GM12878 (cell line): ENCODE results near the gene ALCAM. TPM values are rescaled to one million over a fixed set of nuclear protein-coding genes. Genes with fewer than 3 reads are reported as not detected.
A peak's percentile ranks its signal among the peaks of the same experiment; 100 is the strongest.

ENCODE experiments used
- ATAC-seq: fragments of 200-7000 bp; cut with Tn5 transposase; 3 replicates; pipeline ENCODE4 v1.9.1; 2020; ENCODE audit warnings: mild to moderate bottlenecking, moderate library complexity
- BruUV-seq: library from RNA; stranded (reverse); fragments of 400-500 nt; replicated peaks from 2 replicates; lab custom pipeline; 2021; lab: Mats Ljungman, UMichigan
- CTCF ChIA-PET: fragments of 300-600 bp; sonication (Branson Sonifier 250); formaldehyde crosslinking; extraction: SDS; loops from one replicate; lab custom pipeline; 2021; ENCODE audit warnings: inconsistent platforms; lab: Yijun Ruan, JAX
- POLR2A ChIA-PET: fragments of 350-600 bp; formaldehyde crosslinking; extraction: SDS; loops from one replicate; lab custom pipeline; 2021; ENCODE audit warnings: inconsistent platforms; lab: Charles Lee
- RAD21 ChIA-PET: fragments of 300-600 bp; sonication (Branson Sonifier 250); formaldehyde crosslinking; loops from one replicate; lab custom pipeline; 2023; ENCODE audit warnings: antibody characterized with exemption; ENCODE audit not compliant: unreplicated experiment; lab: Charles Lee
- SMC1A ChIA-PET: fragments of 300-600 bp; sonication (Branson Sonifier 250); formaldehyde crosslinking; loops from one replicate; lab custom pipeline; 2023; ENCODE audit not compliant: unreplicated experiment, uncharacterized antibody; lab: Charles Lee
- DNase-seq: peaks from one replicate; pipeline ENCODE4 v3.0.0-alpha.2; 2011; ENCODE audit warnings: low read depth, low spot score
- FAIRE-seq: peaks from 3 replicates; lab custom pipeline; 2011; peaks lifted over from hg19 to GRCh38; lab: Jason Lieb, UNC
- H2AFZ ChIP-seq: 2 replicates; pipeline ENCODE4 v1.6.0; 2011; ENCODE audit warnings: low read depth, low read length, control low read depth; ENCODE audit not compliant: control insufficient read depth
- H3K27ac ChIP-seq: 2 replicates; pipeline ENCODE4 v1.5.1; 2011; ENCODE audit warnings: control low read depth; ENCODE audit not compliant: control insufficient read depth, insufficient read depth
- H3K27me3 ChIP-seq, 2 experiments: replicated peaks in 1 of 2; 2 replicates each; pipeline versions ENCODE4 v1.6.0 to v1.6.1; 2011; ENCODE audit warnings: low read length in 1 of 2; ENCODE audit not compliant: control insufficient read depth in 2 of 2, insufficient read depth in 2 of 2
- H3K36me3 ChIP-seq, 2 experiments: 2 replicates each; pipeline ENCODE4 v1.5.1; 2011; ENCODE audit warnings: low read length in 1 of 2; ENCODE audit not compliant: control insufficient read depth in 2 of 2, insufficient read depth in 2 of 2
- H3K4me1 ChIP-seq: 2 replicates; pipeline ENCODE4 v1.6.1; 2011; ENCODE audit warnings: mild to moderate bottlenecking, low read length, moderate library complexity, mixed read lengths; ENCODE audit not compliant: control insufficient read depth, insufficient read depth
- H3K4me2 ChIP-seq: 2 replicates; pipeline ENCODE4 v1.6.0; 2011; ENCODE audit warnings: control low read depth; ENCODE audit not compliant: control insufficient read depth, insufficient read depth
- H3K4me3 ChIP-seq: fragments of 200-600 bp; sonication (generic); 2 replicates; pipeline ENCODE4 v1.5.1; 2016
- H3K79me2 ChIP-seq: 2 replicates; pipeline ENCODE4 v1.6.0; 2011; ENCODE audit warnings: low read length; ENCODE audit not compliant: control insufficient read depth, insufficient read depth
- H3K9ac ChIP-seq: 2 replicates; pipeline ENCODE4 v1.8.0; 2011; ENCODE audit warnings: low read length, control low read depth, mixed read lengths; ENCODE audit not compliant: control insufficient read depth, insufficient read depth
- H3K9me3 ChIP-seq: replicated peaks from 3 replicates; pipeline ENCODE4 v1.5.1; 2011; ENCODE audit warnings: mild to moderate bottlenecking, low read length; ENCODE audit not compliant: control insufficient read depth, insufficient read depth
- H4K20me1 ChIP-seq: 2 replicates; pipeline ENCODE4 v1.6.0; 2011; ENCODE audit not compliant: control insufficient read depth, insufficient read depth
- ASH2L ChIP-seq: fragments of 300-600, 200-600 bp; sonication (generic); IDR thresholded peaks from 2 replicates; pipeline ENCODE4 v1.6.1; 2017; ENCODE audit warnings: low read depth, mild to moderate bottlenecking, borderline replicate concordance
- E2F8 ChIP-seq: fragments of 450-650 bp; IDR thresholded peaks from 2 replicates; pipeline ENCODE4 v1.6.1; 2018; ENCODE audit warnings: mild to moderate bottlenecking, low read depth, moderate library complexity; ENCODE audit not compliant: partially characterized antibody
- ETV6 ChIP-seq, 2 experiments: fragments of 450-650 bp in 1 of 2; IDR thresholded peaks in 1 of 2; conservative IDR thresholded peaks in 1 of 2; 2 replicates each; pipeline ENCODE4 v1.6.1; 2014; ENCODE audit warnings: antibody characterized with exemption in 1 of 2, borderline replicate concordance in 1 of 2, low read depth in 1 of 2, mild to moderate bottlenecking in 1 of 2, moderate library complexity in 1 of 2
- FOXM1 ChIP-seq: IDR thresholded peaks from 2 replicates; pipeline ENCODE4 v1.6.1; 2012; ENCODE audit warnings: low read depth, mild to moderate bottlenecking, inconsistent platforms, low read length, moderate library complexity
- JUND ChIP-seq: IDR thresholded peaks from 2 replicates; pipeline ENCODE4 v1.6.1; 2012; ENCODE audit warnings: low read depth, mild to moderate bottlenecking, low read length, improper control_type of control experiment, moderate library complexity
- KDM1A ChIP-seq: fragments of 200-600 bp; sonication (generic); IDR thresholded peaks from 2 replicates; pipeline ENCODE4 v1.6.1; 2016; ENCODE audit warnings: borderline replicate concordance
- MTA2 ChIP-seq: fragments of 450-650 bp; IDR thresholded peaks from 2 replicates; pipeline ENCODE4 v1.6.1; 2016; ENCODE audit warnings: low read depth, mild to moderate bottlenecking, moderate library complexity
- MXI1 ChIP-seq: fragments of 150-350 bp; IDR thresholded peaks from 2 replicates; pipeline ENCODE4 v1.6.1; 2011; ENCODE audit warnings: low read depth, mild to moderate bottlenecking, inconsistent platforms, low read length, improper control_type of control experiment
- MYC ChIP-seq: IDR thresholded peaks from 2 replicates; pipeline ENCODE4 v1.6.1; 2011; ENCODE audit warnings: mild to moderate bottlenecking, low read length, moderate library complexity, inconsistent platforms; ENCODE audit not compliant: insufficient read depth, insufficient replicate concordance, insufficient read length, severe bottlenecking
- NR2C1 ChIP-seq: fragments of 450-650 bp; IDR thresholded peaks from 2 replicates; pipeline ENCODE4 v1.6.1; 2017; ENCODE audit warnings: antibody characterized with exemption, mild to moderate bottlenecking, moderate library complexity
- POLR2A ChIP-seq: IDR thresholded peaks from 2 replicates; pipeline ENCODE4 v1.6.1; 2011; ENCODE audit warnings: low read depth, mild to moderate bottlenecking, low read length
- SPI1 ChIP-seq: IDR thresholded peaks from 2 replicates; pipeline ENCODE4 v1.6.1; 2011; ENCODE audit warnings: low read depth, mild to moderate bottlenecking, low read length, moderate library complexity, borderline replicate concordance; ENCODE audit not compliant: insufficient read depth
- ZNF217 ChIP-seq: fragments of 450-650 bp; IDR thresholded peaks from 2 replicates; pipeline ENCODE4 v1.6.1; 2017; ENCODE audit warnings: antibody characterized with exemption, mild to moderate bottlenecking
- ZNF274 ChIP-seq: IDR thresholded peaks from one replicate; pipeline ENCODE4 v1.8.0; 2011; ENCODE audit not compliant: insufficient read length, insufficient read depth
- ZNF622 ChIP-seq: fragments of 450-650 bp; IDR thresholded peaks from 2 replicates; pipeline ENCODE4 v1.6.1; 2017; ENCODE audit warnings: mild to moderate bottlenecking, inconsistent platforms
- ZNF687 ChIP-seq: fragments of 450-650 bp; IDR thresholded peaks from 2 replicates; pipeline ENCODE4 v1.6.1; 2017; ENCODE audit warnings: mild to moderate bottlenecking, moderate library complexity
- ZSCAN29 ChIP-seq: fragments of 450-650 bp; IDR thresholded peaks from 2 replicates; pipeline ENCODE4 v1.6.1; 2017; ENCODE audit warnings: mild to moderate bottlenecking, moderate library complexity
- in situ Hi-C: fragments of 300-500 bp; cut with MboI; formaldehyde crosslinking; loops from 9 replicates; pipeline ENCODE4 v1.14.3; 2018; ENCODE audit warnings: mixed read lengths
- intact Hi-C: fragments of 100-400 bp; cut with micrococcal nuclease; formaldehyde crosslinking; loops from one replicate; pipeline ENCODE4 v1.14.2; 2022; ENCODE audit not compliant: unreplicated experiment
- polyA plus RNA-seq, 11 experiments: library from polyadenylated mRNA; depleted of rRNA in 4 of 11; unstranded in 6 of 11; stranded (reverse) in 5 of 11; fragments of >200 nt; fragmentation: Nextera tagmentation in 4 of 11; fragmentation: Illumina TruSeq in 1 of 11; extraction: Ambion mirVana in 4 of 11; extraction: Trizol in 1 of 11; gene quantifications; 1 replicate in 1 of 11; 2 replicates in 10 of 11; pipeline versions ENCODE4 v1.2.1 to v1.2.3, GENCODE V29; 2011 to 2016; ENCODE audit warnings: inconsistent platforms in 2 of 11, missing spikeins in 2 of 11, low read depth in 1 of 11
- total RNA-seq, 4 experiments: library from RNA; depleted of rRNA in 3 of 4; stranded (reverse); fragments of >200 nt in 3 of 4; fragmentation: Illumina TruSeq in 1 of 4; extraction: Trizol in 1 of 4; gene quantifications; 2 replicates each; pipeline versions ENCODE4 v1.2.1 to v1.2.3, GENCODE V29; 2013 to 2021

ALCAM gene
- total and polyA plus RNA-seq, 10 of the 15 experiments (the other 5 are each of a cell fraction or from before 2014, with no cell fraction given), result 12.2 to 54.2 (median 32.6) TPM

- RAD21 ChIA-PET, result interaction anchor here (0.8 to 7.7 kb wide), 2 partner anchors 44 to 145 kb away, joined by 3 to 62 read pairs; no protein-coding TSS in a partner anchor
- Histone ChIP-seq H3K27me3 (no peaks in the 10 kb centered on the region), H2AFZ (no peak overlapping the region), H3K79me2 (peaks cover 86% of the 10 kb centered on the region), H3K9me3 (peaks cover 5% of the 10 kb centered on the region; the same call in 2 of the 3 replicates), H3K9ac (no peak overlapping the region), H4K20me1 (no peaks in the 10 kb centered on the region), H3K4me3 (no peak overlapping the region), H3K4me1 (peaks cover 10% of the 10 kb centered on the region; the same call in 1 of the 2 replicates), H3K27ac (peak overlapping the region; percentile 47; the same call in 1 of the 2 replicates), H3K4me2 (no peak overlapping the region), H3K36me3 (peaks cover 0 to 3% of the 10 kb centered on the region in 2 experiments; a peak in 2 of 4 replicates)
- intact Hi-C loops (loop anchor here (10.0 kb wide), 1 partner anchor 1241 kb away; no protein-coding TSS in a partner anchor), in situ Hi-C loops (no loop called here)
- no peak for DNase-seq
- SMC1A ChIA-PET, result interaction anchor here (7.8 kb wide), 1 partner anchor 145 kb away, joined by 64 read pairs; no protein-coding TSS in a partner anchor
- ATAC-seq, result no peak
- TF ChIP-seq POLR2A (no peak), KDM1A (no peak), MXI1 (no peak), MTA2 (no peak), ETV6 (conservative IDR thresholded peaks at IDR 0.05 in 1 of 2, IDR thresholded peaks at IDR 0.05 in 1 of 2; ENCODE audit: borderline replicate concordance in 1 of 2, low read depth in 1 of 2) (no peak), E2F8 (no peak), NR2C1 (no peak), FOXM1 (no peak), ZNF687 (no peak), ASH2L (no peak), JUND (no peak), ZNF274 (no peak), SPI1 (no peak), ZNF622 (no peak), MYC (no peak), ZNF217 (no peak), ZSCAN29 (no peak)
- no peak for FAIRE-seq
- no TSS peak for BruUV-seq
- CTCF ChIA-PET, result interaction anchor here (0.6 to 9.0 kb wide), 4 partner anchors 144 to 1234 kb away, joined by 3 to 71 read pairs (median 12); no protein-coding TSS in a partner anchor
- POLR2A ChIA-PET, result no interaction called here
These were observed 6.7 kb downstream of the ALCAM start for GRCh38 chr3:105373383-105373782.
